HG02981 (cell line): ENCODE measurements around the gene ZNF366.
"Not testable (repeated sequence)": the region's sequence is repeated elsewhere in the genome, so short reads cannot be mapped to it uniquely, and the experiment has no call there.

Source experiments
- ATAC-seq: cut with Tn5 transposase; IDR thresholded peaks from one replicate; pipeline ENCODE4 v1.9.1; 2021; ENCODE audit warnings: mild to moderate bottlenecking, moderate library complexity; ENCODE audit not compliant: unreplicated experiment

ZNF366 gene

DNA sequence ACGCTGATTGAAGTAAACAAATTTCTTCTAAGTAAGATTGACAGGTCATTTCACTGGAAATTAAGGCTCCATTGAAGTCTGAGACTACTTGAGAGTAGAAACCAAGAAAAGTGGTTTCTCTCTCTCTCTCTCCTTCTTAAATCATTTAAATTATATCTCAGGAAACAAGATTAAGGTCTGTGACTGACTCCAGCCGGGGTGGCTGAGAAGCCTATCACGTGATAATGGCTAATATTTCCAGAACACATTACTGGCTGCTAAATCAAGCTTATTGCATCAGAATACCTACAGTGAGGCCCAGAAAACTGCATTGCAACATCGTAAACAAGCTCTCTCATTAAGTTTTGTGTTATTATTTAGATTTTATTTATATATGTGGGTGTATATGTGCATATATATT is 98.6 kb downstream of the ZNF366 start:
- ATAC-seq: no peak

DNA sequence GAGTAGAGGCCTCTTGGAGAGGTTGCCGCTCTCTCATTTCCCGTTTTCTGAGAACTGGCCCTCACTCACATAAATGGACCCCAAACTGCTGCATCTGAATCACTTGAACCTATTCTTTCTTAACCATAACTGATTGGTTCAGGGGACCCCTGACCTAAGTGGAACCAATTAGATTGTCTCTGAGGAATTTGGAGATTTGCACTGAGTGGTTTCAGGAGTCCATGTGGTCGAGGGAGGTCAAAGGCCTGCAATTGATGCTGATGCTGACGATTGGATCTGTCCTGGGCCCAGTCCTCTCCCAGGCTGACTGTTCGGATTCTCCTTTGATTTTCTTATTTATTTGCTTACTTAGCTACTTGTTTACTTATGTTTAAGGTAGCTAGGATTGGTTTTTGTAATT is 99.1 kb downstream of the ZNF366 start:
- no peak for ATAC-seq

DNA sequence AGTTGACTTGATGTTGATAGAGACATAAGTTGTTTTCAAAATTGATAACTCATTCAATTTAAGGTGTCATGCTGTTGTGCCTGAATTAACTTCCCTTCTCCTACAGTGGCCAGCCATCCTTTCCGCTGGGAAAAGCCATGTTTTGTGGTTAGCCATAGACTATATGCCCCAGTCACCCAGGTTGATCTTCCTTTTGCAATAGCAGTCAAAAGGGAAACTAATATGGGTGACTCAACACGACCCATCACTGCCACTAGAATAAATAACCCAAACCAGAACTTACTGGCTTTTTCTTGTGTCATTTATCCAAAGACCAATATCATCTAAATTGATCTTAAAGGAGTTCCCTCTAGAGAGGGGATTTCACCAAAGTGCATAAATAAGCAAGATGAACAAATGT is 99.7 kb downstream of the ZNF366 start:
- no peak for ATAC-seq

DNA sequence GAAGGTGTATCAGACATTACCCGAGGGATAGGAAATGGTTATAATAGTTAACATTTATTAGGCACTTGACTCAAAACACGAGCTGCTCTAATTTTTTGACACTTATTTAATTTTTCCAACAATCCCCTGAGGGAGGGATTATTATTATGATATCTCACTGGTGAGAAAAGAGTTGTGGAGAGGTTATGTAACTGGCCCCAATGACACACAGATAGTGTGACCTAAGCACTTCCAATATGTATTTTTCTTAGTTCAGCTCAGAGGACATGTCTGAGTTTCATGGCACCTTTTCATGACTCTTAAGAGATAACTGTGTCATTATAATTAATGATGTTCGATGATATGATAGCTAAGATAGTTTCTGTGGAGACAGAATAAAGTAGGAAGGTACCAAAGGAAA is 100.1 kb downstream of the ZNF366 start:
- no peak for ATAC-seq

DNA sequence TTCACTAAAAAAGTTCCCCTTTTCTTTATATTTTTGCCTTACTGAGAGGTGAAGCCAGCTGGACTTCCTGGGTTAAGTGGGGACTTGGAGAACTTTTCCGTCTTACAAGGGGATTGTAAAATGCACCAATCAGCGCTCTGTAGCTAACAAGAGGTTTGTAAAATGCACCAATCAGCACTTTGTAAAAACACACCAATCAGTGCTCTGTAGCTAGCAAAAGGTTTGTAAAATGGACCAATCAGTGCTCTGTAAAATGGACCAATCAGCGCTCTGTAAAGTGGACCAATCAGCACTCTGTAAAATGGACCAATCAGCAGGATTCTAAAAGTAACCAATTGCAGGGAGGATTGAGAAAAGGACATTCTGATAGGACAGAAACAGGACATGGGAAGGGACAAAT is 102.4 kb downstream of the ZNF366 start:
- ATAC-seq: not testable (repeated sequence)

DNA sequence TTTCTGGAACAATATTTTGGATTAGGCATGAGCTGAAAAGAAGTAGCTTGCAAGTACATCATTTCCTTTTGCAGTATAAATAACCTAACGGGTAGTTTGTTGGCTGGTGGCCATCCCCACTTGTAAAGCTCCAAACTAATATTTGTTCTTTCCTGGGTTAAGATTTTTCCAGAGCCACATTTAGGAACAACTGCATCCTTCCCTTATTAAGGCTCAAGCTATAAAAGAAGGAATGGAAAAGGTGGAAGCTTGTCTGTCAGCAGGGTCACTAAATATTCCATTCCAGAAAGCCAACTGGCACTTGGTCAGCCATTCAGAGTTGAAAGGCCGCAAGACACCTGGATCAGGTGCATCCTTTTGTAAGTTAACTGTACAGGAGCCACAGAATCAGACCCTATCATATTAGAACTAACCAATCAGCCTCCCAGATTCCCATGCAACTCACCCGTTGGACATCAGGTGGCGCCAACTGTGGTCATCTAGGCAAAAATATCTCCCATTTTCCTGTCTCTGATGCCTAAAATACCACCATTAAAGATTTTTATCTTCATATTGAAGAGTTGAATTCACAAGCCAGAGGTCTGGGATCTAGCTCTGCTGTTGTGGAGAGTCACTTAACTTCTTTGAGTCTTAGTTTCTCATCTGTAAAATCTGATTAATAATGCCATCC is 104.1 kb downstream of the ZNF366 start:
- ATAC-seq: no peak

DNA sequence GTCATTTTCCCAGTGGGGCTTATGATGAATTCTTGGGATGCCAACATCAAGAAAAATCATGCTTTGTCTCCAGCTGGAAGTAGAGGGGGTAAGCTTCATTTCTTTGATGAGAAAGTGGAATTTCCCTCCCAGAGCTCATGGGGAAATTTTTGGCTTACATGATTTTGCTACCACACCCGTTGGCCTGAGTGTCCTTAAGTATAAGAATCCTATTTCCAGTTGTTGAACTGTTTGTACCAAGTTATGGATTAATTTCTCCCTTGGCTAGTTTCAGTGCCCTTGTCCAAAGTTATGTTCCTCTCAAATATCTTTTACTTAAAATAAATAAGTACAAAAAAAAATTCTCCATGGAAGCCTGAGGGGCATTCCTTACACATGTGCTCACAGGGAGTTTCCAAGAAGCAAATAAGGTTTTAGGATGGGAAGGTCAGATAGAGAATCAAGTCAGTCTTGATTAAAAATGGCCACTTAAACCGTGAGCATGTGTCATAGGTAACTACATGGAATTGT is 104.8 kb downstream of the ZNF366 start:
- no peak for ATAC-seq

DNA sequence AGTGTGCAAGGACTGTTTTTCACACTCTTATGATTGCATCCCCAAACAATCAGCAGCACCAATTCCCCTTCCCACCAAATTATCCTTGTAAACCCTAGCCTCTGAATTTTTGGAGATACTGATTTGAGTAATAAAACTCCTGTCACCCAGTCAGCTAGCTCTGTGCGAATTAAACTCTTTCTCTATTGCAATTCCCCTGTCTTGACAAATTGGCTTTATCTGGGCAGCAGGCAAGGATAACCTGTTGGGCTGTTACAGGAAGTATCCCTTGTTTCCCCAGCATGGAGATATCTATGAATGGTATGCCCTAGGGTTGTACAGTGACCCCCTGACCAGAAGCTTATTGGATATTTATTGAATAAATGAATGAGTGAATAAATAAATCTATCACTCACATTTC is 106.3 kb downstream of the ZNF366 start:
- ATAC-seq: no peak

DNA sequence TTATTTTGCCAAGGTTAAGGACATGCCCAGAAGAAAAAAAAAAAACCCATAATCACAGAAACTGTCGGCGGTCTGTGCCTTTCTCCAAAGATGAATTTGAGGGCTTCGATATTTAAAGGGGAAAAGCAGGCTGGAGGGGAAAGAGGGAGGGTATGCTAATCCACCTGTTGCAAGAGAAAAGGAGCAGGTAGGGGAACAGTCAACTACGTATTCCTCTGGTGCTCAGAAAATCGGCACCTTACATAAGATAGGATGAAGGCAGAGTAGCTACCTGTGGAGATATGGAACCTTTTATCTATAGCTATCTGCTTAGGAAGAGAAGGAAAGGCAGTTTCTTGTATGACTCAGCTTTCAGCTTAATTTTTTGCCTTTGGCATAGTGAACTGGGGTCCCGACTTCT is 109.4 kb downstream of the ZNF366 start:
- no peak for ATAC-seq

DNA sequence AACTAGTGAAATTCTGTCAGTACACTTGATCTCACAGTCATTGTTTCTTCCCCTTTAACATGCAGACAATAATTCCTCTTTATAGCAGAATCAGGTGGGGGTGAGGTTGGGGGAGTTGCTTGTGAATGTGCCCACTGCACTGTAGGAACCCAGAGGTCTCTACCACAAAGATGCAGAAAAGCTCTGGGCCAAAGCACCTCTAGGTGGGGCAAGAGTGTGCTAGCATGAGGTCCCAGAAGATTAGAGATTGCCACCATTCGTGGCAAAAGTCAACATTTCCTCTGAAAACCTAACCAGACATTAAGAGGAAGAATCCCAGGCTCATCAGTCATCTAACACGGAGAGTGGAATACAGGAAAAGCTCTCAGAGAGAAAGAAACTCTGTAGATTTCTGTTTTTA is 112.5 kb downstream of the ZNF366 start:
- ATAC-seq: peak; percentile 56

DNA sequence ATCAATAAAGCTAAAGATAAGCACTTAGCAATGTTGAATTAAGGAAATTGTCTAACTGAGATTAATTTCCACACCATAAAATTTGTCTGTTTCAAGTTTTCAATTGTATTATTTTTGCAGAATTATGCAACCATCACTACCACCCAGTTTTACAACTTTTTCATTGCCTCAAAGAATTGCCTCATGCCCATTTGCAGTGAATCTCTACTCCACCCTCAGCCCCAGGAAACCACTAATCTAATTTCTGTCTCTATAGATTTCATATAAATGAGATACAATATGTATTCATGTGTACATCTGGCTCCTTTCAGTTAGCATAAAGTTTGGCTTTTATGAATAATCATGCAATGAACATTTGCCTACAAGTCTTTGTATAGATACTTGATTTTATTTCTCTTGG is 114.2 kb downstream of the ZNF366 start:
- ATAC-seq: no peak
